Fibroblast of skin of scalp (primary cell): ENCODE measurements around the gene FAM174B.

Source experiments
- DNase-seq: peaks from one replicate; pipeline ENCODE4 v3.0.0-alpha.2; 2013

FAM174B gene

GRCh38 chr15:92638709-92639365 lies 16.7 kb downstream of the FAM174B start:
- no peak for DNase-seq

- DNase-seq, result peak; percentile 62
These were observed 17.3 kb downstream of the FAM174B start for GRCh38 chr15:92638291-92638708.

- no peak for DNase-seq
These were observed 17.9 kb downstream of the FAM174B start for GRCh38 chr15:92637626-92638025.

GRCh38 chr15:92636908-92637481 lies 18.6 kb downstream of the FAM174B start:
- DNase-seq, result no peak

- DNase-seq, result no peak
These were observed 19.1 kb downstream of the FAM174B start for GRCh38 chr15:92636401-92636907.

- no peak for DNase-seq
These were observed 20.8 kb downstream of the FAM174B start for GRCh38 chr15:92634671-92635201.

GRCh38 chr15:92634060-92634459 lies 21.5 kb downstream of the FAM174B start:
- no peak for DNase-seq

GRCh38 chr15:92633418-92633817 lies 22.2 kb downstream of the FAM174B start:
- DNase-seq, result no peak

- DNase-seq, result no peak
These were observed 22.6 kb downstream of the FAM174B start for GRCh38 chr15:92633001-92633400.

GRCh38 chr15:92631721-92632120 lies 23.9 kb downstream of the FAM174B start:
- DNase-seq, result no peak

- DNase-seq, result no peak
These were observed 25.5 kb downstream of the FAM174B start for GRCh38 chr15:92629975-92630626.

- DNase-seq, result no peak
These were observed 26.1 kb downstream of the FAM174B start for GRCh38 chr15:92629276-92629974.

GRCh38 chr15:92627014-92627413 lies 28.6 kb downstream of the FAM174B start:
- DNase-seq, result no peak

- DNase-seq, result peak; percentile 75
These were observed 30.2 kb downstream of the FAM174B start for GRCh38 chr15:92625251-92625980.

GRCh38 chr15:92624401-92624991 lies 31.1 kb downstream of the FAM174B start:
- DNase-seq, result peak; percentile 48

- no peak for DNase-seq
These were observed 32.1 kb downstream of the FAM174B start for GRCh38 chr15:92623435-92623834.

GRCh38 chr15:92621972-92622533 lies 33.5 kb downstream of the FAM174B start:
- DNase-seq, result no peak

GRCh38 chr15:92620991-92621390 lies 34.6 kb downstream of the FAM174B start:
- peak; percentile 45 for DNase-seq

- peak; percentile 84 for DNase-seq
These were observed 36.2 kb downstream of the FAM174B start for GRCh38 chr15:92619145-92620101.
